Measurements from ENCODE around the gene RALBP1. TPM values are rescaled to one million over a fixed set of nuclear protein-coding genes. Genes with fewer than 3 reads are reported as not detected.

Gene RALBP1
- total RNA-seq, 6 donors from 2014 or later = 39.8 to 82.6 (median 57.6) TPM

DNA sequence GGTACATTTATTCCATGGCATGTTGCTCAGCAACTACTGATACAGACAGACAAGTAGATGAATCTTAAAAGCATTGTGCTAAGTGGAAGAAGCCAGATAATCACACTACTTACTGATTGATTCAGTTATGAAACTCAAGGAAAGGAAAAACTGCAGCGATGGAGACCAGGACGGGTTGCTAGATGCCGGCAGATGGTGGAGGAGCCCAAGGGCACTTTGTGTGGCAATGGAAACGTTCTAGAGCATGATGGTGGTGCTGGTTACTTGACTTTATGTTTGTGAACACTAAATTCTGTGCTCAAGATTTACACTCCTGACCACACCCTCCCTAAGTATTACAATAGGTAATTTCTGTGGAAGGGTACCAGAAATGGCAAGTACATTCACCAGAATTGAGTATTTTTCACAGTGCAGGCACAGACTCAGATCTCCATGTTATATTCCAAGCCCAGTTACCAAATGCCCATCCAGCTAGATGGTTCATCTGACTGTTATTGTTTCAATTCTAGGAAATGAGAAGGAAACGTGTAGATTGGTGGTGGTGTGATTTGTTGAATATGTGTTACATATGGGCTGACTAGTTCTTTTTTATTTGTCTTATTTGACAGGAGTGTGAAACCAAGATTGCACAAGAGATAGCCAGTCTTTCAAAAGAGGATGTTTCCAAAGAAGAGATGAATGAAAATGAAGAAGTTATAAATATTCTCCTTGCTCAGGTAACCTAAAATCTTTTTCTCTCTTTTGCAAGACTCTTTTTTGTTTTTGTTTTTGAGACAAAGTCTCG lies 55.1 kb downstream of the RALBP1 start:
- TF ChIP-seq POLR2A (IDR thresholded peaks at IDR 0.05) (no peak), POLR2AphosphoS5 (IDR thresholded peaks at IDR 0.05) (no peak), EP300 (IDR thresholded peaks at IDR 0.05) (no peak)
- TF ChIP-seq, protein P1, sequence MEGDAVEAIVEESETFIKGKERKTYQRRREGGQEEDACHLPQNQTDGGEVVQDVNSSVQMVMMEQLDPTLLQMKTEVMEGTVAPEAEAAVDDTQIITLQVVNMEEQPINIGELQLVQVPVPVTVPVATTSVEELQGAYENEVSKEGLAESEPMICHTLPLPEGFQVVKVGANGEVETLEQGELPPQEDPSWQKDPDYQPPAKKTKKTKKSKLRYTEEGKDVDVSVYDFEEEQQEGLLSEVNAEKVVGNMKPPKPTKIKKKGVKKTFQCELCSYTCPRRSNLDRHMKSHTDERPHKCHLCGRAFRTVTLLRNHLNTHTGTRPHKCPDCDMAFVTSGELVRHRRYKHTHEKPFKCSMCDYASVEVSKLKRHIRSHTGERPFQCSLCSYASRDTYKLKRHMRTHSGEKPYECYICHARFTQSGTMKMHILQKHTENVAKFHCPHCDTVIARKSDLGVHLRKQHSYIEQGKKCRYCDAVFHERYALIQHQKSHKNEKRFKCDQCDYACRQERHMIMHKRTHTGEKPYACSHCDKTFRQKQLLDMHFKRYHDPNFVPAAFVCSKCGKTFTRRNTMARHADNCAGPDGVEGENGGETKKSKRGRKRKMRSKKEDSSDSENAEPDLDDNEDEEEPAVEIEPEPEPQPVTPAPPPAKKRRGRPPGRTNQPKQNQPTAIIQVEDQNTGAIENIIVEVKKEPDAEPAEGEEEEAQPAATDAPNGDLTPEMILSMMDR (IDR thresholded peaks at IDR 0.05) = no peak

DNA sequence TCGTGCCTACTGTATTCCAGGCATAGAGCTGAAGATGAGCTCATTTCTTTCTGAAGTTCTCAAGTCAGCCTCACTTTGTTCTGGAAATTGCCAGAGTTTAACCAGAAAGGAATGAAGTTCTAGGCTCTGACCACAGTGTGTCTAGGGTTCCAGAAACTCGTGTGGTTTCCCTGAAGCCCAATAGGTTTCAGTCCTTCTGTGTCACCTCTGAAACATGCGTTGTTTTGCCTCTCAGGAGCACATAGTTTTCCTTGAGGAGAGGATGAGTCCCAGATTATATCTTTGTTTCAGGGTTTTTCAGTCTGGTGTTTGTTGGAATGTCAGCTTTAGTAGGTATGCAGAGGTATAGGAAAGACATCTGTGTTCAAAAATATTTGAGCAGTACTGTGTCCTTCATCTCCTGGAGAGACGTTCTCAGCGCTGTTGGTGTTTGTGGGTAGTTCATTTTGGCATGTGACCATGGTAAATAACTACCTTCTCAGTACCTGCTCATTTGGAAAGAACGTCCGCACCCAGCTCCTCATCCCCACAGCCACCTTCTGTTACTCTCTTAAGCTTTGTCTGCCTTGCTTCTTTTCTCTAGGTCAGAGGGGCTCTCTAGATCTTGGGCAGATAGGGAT lies 56.6 kb downstream of the RALBP1 start:
- ATAC-seq (ENCODE audit: low FRiP score in 2 of 2) = no peak

More for the DNA sequence above, 55.1 kb downstream of the RALBP1 start:
- DNase-seq = no peak
- WGBS, 2 donors = 88 to 89% methylated on average over 6 of the region's 6 CpGs
- no peak for ATAC-seq (ENCODE audit: low FRiP score in 2 of 2)
- Histone ChIP-seq H3K36me3 (peaks cover 8 to 72% (median 34%) of the 10 kb centered on the region in 4 donors), H3K9me3 (no peaks in the 10 kb centered on the region), H3K27ac (no peak overlapping the region), H3K4me1 (no peaks in the 10 kb centered on the region), H3K27me3 (no peaks in the 10 kb centered on the region), H3K4me3 (no peak overlapping the region)

DNA sequence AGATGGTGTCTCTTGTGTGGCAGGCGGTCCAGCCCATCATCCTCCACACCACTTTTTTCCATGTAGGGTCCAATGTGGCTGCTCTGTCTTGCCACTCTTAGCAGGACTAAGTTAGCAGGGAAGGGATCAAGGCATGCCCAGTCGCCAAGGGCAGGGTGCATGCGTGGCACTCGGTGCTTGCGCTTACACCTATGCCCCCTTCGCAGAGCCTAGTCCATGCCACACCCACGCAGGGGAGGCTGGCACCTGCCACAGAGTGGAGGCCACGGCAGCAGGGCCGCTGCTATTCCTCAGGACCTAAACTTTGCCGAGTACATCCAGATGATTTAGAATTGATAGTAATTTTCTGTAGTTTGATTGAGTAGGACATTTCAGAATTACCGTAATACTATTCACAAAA lies 59.5 kb downstream of the RALBP1 start:
- DNase-seq (no peak), ATAC-seq (ENCODE audit: low FRiP score in 2 of 2) (no peak)
- no peaks in the 10 kb centered on the region for H3K9me3 ChIP-seq
- no peak overlapping the region for H3K4me3 ChIP-seq
- no peak overlapping the region for H3K27ac ChIP-seq
- no peaks in the 10 kb centered on the region for H3K4me1 ChIP-seq
- 96 to 97% methylated on average over 11 of the region's 11 CpGs for whole genome bisulfite sequencing, 2 donors
- H3K36me3 ChIP-seq = peaks cover 9 to 86% (median 54%) of the 10 kb centered on the region in 4 donors
- TF ChIP-seq EP300 (IDR thresholded peaks at IDR 0.05) = no peak
- H3K27me3 ChIP-seq = no peaks in the 10 kb centered on the region

More for the DNA sequence above, 56.6 kb downstream of the RALBP1 start:
- Histone ChIP-seq H3K27me3 (no peaks in the 10 kb centered on the region), H3K27ac (no peak overlapping the region), H3K4me1 (no peaks in the 10 kb centered on the region), H3K9me3 (no peaks in the 10 kb centered on the region), H3K36me3 (peaks cover 12 to 76% (median 45%) of the 10 kb centered on the region in 4 donors), H3K4me3 (no peak overlapping the region)
- 91 to 95% methylated on average over 7 of the region's 7 CpGs for WGBS, 2 donors
- DNase-seq = no peak
- TF ChIP-seq POLR2A (IDR thresholded peaks at IDR 0.05) = no peak
- TF ChIP-seq POLR2AphosphoS5 (IDR thresholded peaks at IDR 0.05) = no peak
- TF ChIP-seq, protein P1 (IDR thresholded peaks at IDR 0.05) = no peak
- TF ChIP-seq EP300 (IDR thresholded peaks at IDR 0.05) = no peak

DNA sequence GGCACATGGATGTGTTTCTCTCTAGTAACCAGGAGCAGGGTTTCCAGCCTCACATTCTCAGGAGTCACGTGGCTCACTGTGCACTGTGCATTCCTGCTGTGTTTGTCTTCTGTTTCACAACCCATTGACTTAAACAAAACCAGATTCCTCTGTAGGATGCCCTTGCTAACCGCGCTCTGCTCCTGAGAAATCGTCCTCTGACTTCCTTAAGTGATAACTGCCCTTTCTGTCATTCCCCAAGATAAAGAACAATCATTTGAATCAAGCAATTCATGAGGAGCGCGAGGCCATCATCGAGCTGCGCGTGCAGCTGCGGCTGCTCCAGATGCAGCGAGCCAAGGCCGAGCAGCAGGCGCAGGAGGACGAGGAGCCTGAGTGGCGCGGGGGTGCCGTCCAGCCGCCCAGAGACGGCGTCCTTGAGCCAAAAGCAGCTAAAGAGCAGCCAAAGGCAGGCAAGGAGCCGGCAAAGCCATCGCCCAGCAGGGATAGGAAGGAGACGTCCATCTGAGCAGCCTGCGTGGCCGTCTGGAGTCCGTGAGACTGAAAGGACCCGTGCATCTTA lies 60.2 kb downstream of the RALBP1 start:
- peaks cover 9 to 83% (median 55%) of the 10 kb centered on the region in 4 donors for H3K36me3 ChIP-seq
- no peaks in the 10 kb centered on the region for H3K27me3 ChIP-seq
- no peak overlapping the region for H3K27ac ChIP-seq
- no peaks in the 10 kb centered on the region for H3K9me3 ChIP-seq
- H3K4me3 ChIP-seq = no peak overlapping the region
- 73 to 87% methylated on average over 14 to 27 of the region's 27 CpGs for WGBS, 2 donors
- no peaks in the 10 kb centered on the region for H3K4me1 ChIP-seq
- peak in 1 of 2 donors; percentile 74 for ATAC-seq (ENCODE audit: low FRiP score in 2 of 2)
- TF ChIP-seq, protein P1 (IDR thresholded peaks at IDR 0.05) = no peak
- TF ChIP-seq EP300 (IDR thresholded peaks at IDR 0.05) = no peak
- no peak for TF ChIP-seq POLR2AphosphoS5 (IDR thresholded peaks at IDR 0.05)
- TF ChIP-seq POLR2A (IDR thresholded peaks at IDR 0.05) = no peak
- peak in 1 of 2 donors; percentile 83 for DNase-seq
